Activated naive CD4-positive, alpha-beta T cell treated with anti-CD3 and anti-CD28 coated beads for 36 hours (primary cell): ENCODE results near the gene SLC4A8. TPM values are rescaled to one million over a fixed set of nuclear protein-coding genes. Genes with fewer than 3 reads are reported as not detected.
A peak's percentile ranks its signal among the peaks of the same experiment; 100 is the strongest.

Experiments
- CTCF ChIA-PET: fragments of 350-600 bp; sonication (Branson Sonifier 250); formaldehyde crosslinking; loops from one replicate; lab custom pipeline; 2021; ENCODE audit warnings: antibody characterized with exemption; lab: Charles Lee
- DNase-seq: peaks from one replicate; pipeline ENCODE4 v3.0.0-alpha.2; 2020
- H3K27ac Mint-ChIP-seq: one replicate; pipeline ENCODE4 v1.8.0; 2021; ENCODE audit warnings: mild to moderate bottlenecking, mixed read lengths
- H3K27me3 Mint-ChIP-seq: one replicate; pipeline ENCODE4 v1.8.0; 2021; ENCODE audit warnings: low read depth, mixed read lengths
- H3K36me3 Mint-ChIP-seq: one replicate; pipeline ENCODE4 v1.8.0; 2021; ENCODE audit warnings: low read depth, mixed read lengths
- H3K4me1 Mint-ChIP-seq: one replicate; pipeline ENCODE4 v1.8.0; 2021; ENCODE audit warnings: low read depth, mixed read lengths
- H3K4me3 Mint-ChIP-seq: one replicate; pipeline ENCODE4 v1.8.0; 2021; ENCODE audit warnings: mild to moderate bottlenecking, moderate library complexity, mixed read lengths
- H3K9me3 Mint-ChIP-seq: one replicate; pipeline ENCODE4 v1.8.0; 2021; ENCODE audit warnings: mixed read lengths
- intact Hi-C: fragments of 100-400 bp; cut with micrococcal nuclease; formaldehyde crosslinking; loops from one replicate; pipeline ENCODE4 v1.15.1; 2023
- total RNA-seq, 2 experiments: library from RNA; stranded (reverse); gene quantifications; one replicate each; pipeline ENCODE4 v1.2.3, GENCODE V29; 2021

Gene SLC4A8
- total RNA-seq: 1 to 10 TPM in 1 of 2 experiments, under 1 TPM in 1; 0.89 to 1.8 TPM

DNA sequence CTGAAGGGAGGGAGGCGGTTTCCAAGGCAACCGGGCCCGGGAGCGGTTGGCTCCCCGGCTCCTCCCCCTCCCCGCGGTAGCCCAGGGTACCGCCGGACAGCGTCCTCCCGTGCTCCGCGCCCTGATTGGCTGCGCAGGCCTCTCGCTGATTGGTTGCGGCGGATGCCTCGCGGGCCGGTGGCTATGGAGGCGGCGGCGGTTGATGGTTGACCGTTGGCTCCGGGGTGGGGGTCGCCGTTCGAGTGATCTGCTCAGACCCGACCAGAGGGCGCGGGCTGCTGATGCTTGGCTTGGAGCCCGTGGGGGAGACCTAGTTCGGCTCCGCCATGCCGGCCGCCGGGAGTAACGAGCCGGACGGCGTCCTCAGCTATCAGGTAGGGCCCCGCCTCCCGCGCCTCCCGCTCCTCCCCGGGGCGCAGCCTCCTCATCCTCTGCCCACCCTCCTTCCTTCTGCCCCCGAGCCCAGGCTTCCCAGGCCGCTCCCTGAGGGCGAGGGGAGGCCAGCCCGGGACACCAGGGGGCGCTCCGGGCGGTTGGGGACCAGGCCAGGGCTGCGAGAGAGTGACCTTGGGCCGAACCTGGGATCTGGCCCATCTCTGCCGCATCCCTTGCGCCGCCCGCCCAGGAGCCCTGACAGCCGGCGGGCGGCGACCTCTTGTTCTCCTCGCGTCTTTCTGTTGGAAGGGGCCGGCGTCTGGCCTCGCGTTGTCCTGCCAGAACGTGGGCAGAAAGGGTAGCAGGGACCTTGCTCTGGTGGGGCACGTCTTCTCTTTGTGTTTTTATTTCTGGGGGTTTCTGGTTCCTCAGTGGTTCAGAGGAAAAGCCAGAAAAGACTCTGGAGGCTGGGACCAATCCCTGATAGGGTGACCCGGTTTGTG lies at the start of gene SLC4A8:
TSS of gene SLC4A8 (plus strand) at position 170 of the 878 bp plus-strand sequence. CDS start at position 327, 157 bp downstream.
- intact Hi-C loops: loop anchor here (1.0 to 5.0 kb wide), 3 partner anchors 58 to 167 kb away; partner anchors contain the start of gene SCN8A
- H3K4me3 Mint-ChIP-seq: peak within 1 kb of the TSS; percentile 74
- DNase-seq: peak; percentile 83
- no peaks in the 10 kb centered on the region for H3K36me3 Mint-ChIP-seq
- no peaks in the 10 kb centered on the region for H3K9me3 Mint-ChIP-seq
- H3K4me1 Mint-ChIP-seq: peaks cover 9% of the 10 kb centered on the region
- H3K27ac Mint-ChIP-seq: no peak within 1 kb of the TSS
- CTCF ChIA-PET: interaction anchor here (0.6 to 9.3 kb wide), 6 partner anchors 22 to 451 kb away, joined by 3 to 142 read pairs (median 6); no protein-coding TSS in a partner anchor
- H3K27me3 Mint-ChIP-seq: no peaks in the 10 kb centered on the region

DNA sequence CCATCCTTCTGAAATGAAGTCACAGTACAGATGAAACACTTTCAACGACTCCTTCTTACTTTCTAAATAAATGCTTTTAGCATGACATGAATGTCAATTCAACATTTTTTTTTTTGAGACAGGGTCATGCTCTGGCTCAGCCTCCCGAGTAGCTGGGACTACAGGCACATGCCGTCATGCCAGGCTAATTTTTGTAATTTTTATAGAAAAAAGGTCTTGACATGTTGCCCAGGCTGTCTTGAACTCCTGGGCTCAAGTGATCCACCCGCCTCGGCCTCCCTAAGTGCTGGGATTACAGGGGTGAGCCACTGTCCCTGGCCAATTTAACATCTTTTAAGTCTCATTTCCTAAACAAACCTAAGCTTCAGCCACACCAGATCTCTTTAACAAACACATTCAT lies 49.8 kb upstream of the SLC4A8 start:
- intact Hi-C loops: no loop called here
- H3K27me3 Mint-ChIP-seq: no peaks in the 10 kb centered on the region
- no peak overlapping the region for H3K27ac Mint-ChIP-seq
- H3K4me1 Mint-ChIP-seq: peaks cover 34% of the 10 kb centered on the region
- no peaks in the 10 kb centered on the region for H3K9me3 Mint-ChIP-seq
- CTCF ChIA-PET: interaction anchor here (0.6 to 0.7 kb wide), 2 partner anchors 592 to 607 kb away, joined by 3 to 4 read pairs; no protein-coding TSS in a partner anchor
- H3K4me3 Mint-ChIP-seq: no peak overlapping the region
- H3K36me3 Mint-ChIP-seq: peaks cover 35% of the 10 kb centered on the region
- no peak for DNase-seq

- CTCF ChIA-PET: interaction anchor here (0.6 to 0.8 kb wide), 2 partner anchors 40 to 104 kb away, joined by 3 to 6 read pairs; no protein-coding TSS in a partner anchor
- H3K27ac Mint-ChIP-seq: no peak overlapping the region
- H3K4me1 Mint-ChIP-seq: peaks cover 23% of the 10 kb centered on the region
- H3K36me3 Mint-ChIP-seq: peaks cover 40% of the 10 kb centered on the region
- H3K9me3 Mint-ChIP-seq: no peaks in the 10 kb centered on the region
- no peak overlapping the region for H3K4me3 Mint-ChIP-seq
- intact Hi-C loops: no loop called here
- DNase-seq: no peak
- no peaks in the 10 kb centered on the region for H3K27me3 Mint-ChIP-seq
These were observed 47.3 kb upstream of the SLC4A8 start for GRCh38 chr12:51377099-51377984.

GRCh38 chr12:51378749-51379148 lies 45.9 kb upstream of the SLC4A8 start:
- Mint-ChIP-seq H3K4me1 (peaks cover 30% of the 10 kb centered on the region), H3K27me3 (no peaks in the 10 kb centered on the region), H3K27ac (no peak overlapping the region), H3K4me3 (no peak overlapping the region), H3K9me3 (no peaks in the 10 kb centered on the region), H3K36me3 (peaks cover 40% of the 10 kb centered on the region)
- CTCF ChIA-PET: no interaction called here
- no peak for DNase-seq
- intact Hi-C loops: no loop called here

DNA sequence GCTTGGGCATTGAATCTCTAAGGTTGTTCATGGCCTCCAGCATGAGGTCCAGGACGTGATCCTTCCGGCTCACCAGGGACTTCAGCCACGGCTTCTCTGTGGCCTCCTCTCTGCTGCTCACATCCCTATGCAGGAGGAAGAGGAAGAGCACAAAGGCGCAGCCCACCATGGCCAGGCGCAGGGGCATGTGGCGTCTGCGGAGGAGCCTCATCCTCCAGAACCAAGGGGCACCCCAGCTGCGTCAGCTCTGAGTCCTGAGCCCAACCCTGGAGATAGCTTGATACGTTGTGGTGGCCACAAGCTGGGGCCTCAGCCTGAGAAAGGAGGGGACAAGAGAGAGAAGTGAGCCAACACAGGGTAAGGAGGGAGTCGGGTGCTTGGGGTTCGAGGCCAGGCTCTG lies 45.1 kb upstream of the SLC4A8 start:
- Mint-ChIP-seq H3K9me3 (no peaks in the 10 kb centered on the region), H3K36me3 (peaks cover 36% of the 10 kb centered on the region), H3K27ac (no peak overlapping the region), H3K4me3 (no peak overlapping the region), H3K27me3 (no peaks in the 10 kb centered on the region), H3K4me1 (peaks cover 33% of the 10 kb centered on the region)
- intact Hi-C loops: no loop called here
- CTCF ChIA-PET: no interaction called here
- DNase-seq: no peak

- Mint-ChIP-seq H3K4me1 (peaks cover 29% of the 10 kb centered on the region), H3K4me3 (no peak overlapping the region), H3K27me3 (no peaks in the 10 kb centered on the region), H3K9me3 (no peaks in the 10 kb centered on the region), H3K36me3 (peaks cover 28% of the 10 kb centered on the region), H3K27ac (no peak overlapping the region)
- no peak for DNase-seq
- intact Hi-C loops: no loop called here
- CTCF ChIA-PET: interaction anchor here (0.6 kb wide), 1 partner anchor 38 kb away, joined by 3 read pairs; no protein-coding TSS in a partner anchor
These were observed 43.2 kb upstream of the SLC4A8 start for GRCh38 chr12:51381226-51382079.

DNA sequence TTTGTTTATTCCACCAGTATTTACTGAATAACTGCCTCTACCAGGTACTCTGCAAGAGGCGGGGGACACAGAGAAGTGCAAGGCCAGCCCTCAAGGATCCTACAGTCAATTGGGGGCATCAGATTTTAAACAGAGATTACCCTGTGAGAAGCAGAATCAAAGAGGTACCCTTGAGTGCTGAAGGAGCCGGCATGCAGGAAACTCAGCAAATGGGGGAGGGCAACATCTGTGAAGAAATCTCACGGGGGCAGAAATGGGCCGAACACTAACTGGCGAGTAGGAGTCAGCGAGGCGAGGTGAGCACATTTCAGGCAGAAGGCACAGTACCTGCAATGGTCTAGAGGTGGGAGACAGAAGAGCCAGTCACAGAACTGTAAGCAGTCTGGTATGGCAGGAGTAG lies 42.5 kb upstream of the SLC4A8 start:
- H3K27ac Mint-ChIP-seq: no peak overlapping the region
- CTCF ChIA-PET: no interaction called here
- H3K4me3 Mint-ChIP-seq: no peak overlapping the region
- intact Hi-C loops: no loop called here
- no peaks in the 10 kb centered on the region for H3K9me3 Mint-ChIP-seq
- no peaks in the 10 kb centered on the region for H3K27me3 Mint-ChIP-seq
- H3K4me1 Mint-ChIP-seq: peaks cover 33% of the 10 kb centered on the region
- DNase-seq: no peak
- H3K36me3 Mint-ChIP-seq: peaks cover 23% of the 10 kb centered on the region

- Mint-ChIP-seq H3K4me1 (peaks cover 36% of the 10 kb centered on the region), H3K4me3 (no peak overlapping the region), H3K27me3 (no peaks in the 10 kb centered on the region), H3K9me3 (no peaks in the 10 kb centered on the region), H3K36me3 (peaks cover 16% of the 10 kb centered on the region), H3K27ac (no peak overlapping the region)
- CTCF ChIA-PET: interaction anchor here (0.8 to 1.7 kb wide), 4 partner anchors 11 to 42 kb away, joined by 3 to 6 read pairs (median 4); no protein-coding TSS in a partner anchor
- intact Hi-C loops: loop anchor here (1.0 kb wide), 1 partner anchor 12 kb away; no protein-coding TSS in a partner anchor
- peak; percentile 47 for DNase-seq
These were observed 41.2 kb upstream of the SLC4A8 start for GRCh38 chr12:51383269-51383905.

DNA sequence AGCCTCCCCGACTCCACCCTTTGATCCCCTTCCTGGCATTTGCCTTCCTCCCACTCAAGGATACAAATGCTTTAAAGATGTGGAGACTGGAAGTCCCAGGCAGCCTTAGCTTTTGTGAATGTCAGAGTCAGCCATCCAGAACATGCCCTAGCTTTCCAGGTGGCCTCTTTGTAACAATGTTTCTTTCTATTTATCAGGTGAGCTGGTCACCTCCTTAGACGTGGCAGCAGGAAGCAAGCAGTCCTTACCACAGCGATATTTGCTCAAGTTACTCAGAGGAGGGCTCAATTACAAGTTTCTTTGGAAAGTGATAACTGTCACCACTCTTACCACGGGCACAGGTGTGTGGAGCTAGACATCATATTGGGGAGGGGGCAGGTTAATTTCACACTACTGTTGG lies 38.3 kb upstream of the SLC4A8 start:
- Mint-ChIP-seq H3K4me3 (no peak overlapping the region), H3K27me3 (no peaks in the 10 kb centered on the region), H3K9me3 (no peaks in the 10 kb centered on the region), H3K4me1 (peaks cover 61% of the 10 kb centered on the region), H3K27ac (no peak overlapping the region), H3K36me3 (peaks cover 3% of the 10 kb centered on the region)
- no peak for DNase-seq
- intact Hi-C loops: no loop called here
- CTCF ChIA-PET: interaction anchor here (0.6 kb wide), 1 partner anchor 18 kb away, joined by 3 read pairs; no protein-coding TSS in a partner anchor

DNA sequence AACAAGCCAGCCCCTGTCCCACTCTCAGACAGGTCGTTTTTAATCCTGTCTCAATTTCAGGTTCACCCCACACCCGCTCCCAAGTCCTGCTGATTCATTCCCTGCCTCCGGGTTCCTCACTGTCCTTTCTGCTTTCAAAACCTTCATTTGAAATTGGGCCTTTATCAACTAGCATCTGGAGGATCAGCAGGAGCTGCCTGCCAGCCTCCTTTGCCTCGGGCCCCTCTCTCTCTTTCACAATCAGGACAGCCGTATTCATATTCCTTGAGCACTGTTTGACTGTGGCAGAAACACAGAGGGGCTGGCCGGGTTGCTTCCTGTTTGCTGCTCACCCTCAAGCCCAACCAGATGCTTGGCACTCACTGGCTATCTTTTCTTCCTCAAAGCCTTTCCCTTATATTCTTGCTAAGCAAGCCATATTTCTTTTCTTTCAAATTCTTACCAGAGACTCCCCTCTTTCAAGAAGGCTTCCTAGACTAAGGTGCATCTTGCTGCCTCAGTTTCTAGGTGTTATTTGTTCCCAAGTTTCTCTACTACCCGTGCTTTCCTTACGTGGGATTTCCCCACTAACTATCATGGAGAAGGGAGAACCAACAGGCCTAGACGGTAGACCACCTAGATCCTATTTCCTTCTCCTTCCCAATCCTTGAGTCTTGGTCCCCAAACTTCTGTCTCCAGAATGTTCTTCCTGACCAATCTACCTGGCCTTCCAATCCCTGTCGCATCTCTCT lies 36.4 kb upstream of the SLC4A8 start:
- no peak for DNase-seq
- intact Hi-C loops: no loop called here
- Mint-ChIP-seq H3K4me1 (peaks cover 58% of the 10 kb centered on the region), H3K9me3 (no peaks in the 10 kb centered on the region), H3K27me3 (no peaks in the 10 kb centered on the region), H3K36me3 (no peaks in the 10 kb centered on the region), H3K27ac (no peak overlapping the region), H3K4me3 (no peak overlapping the region)
- CTCF ChIA-PET: interaction anchor here (1.3 kb wide), 1 partner anchor 34 kb away, joined by 3 read pairs; no protein-coding TSS in a partner anchor
